Epithelial cell of prostate (primary cell): ENCODE results near the gene SPCS2.
A peak's percentile ranks its signal among the peaks of the same experiment; 100 is the strongest.

ENCODE experiments used
- DNase-seq: peaks from one replicate; pipeline ENCODE4 v3.0.0-alpha.2; 2011; ENCODE audit warnings: low read depth, low spot score
- H3K27ac ChIP-seq: fragments of 450-650 bp; 2 replicates; pipeline ENCODE4 v1.5.1; 2017; ENCODE audit warnings: mild to moderate bottlenecking

SPCS2 gene

DNA sequence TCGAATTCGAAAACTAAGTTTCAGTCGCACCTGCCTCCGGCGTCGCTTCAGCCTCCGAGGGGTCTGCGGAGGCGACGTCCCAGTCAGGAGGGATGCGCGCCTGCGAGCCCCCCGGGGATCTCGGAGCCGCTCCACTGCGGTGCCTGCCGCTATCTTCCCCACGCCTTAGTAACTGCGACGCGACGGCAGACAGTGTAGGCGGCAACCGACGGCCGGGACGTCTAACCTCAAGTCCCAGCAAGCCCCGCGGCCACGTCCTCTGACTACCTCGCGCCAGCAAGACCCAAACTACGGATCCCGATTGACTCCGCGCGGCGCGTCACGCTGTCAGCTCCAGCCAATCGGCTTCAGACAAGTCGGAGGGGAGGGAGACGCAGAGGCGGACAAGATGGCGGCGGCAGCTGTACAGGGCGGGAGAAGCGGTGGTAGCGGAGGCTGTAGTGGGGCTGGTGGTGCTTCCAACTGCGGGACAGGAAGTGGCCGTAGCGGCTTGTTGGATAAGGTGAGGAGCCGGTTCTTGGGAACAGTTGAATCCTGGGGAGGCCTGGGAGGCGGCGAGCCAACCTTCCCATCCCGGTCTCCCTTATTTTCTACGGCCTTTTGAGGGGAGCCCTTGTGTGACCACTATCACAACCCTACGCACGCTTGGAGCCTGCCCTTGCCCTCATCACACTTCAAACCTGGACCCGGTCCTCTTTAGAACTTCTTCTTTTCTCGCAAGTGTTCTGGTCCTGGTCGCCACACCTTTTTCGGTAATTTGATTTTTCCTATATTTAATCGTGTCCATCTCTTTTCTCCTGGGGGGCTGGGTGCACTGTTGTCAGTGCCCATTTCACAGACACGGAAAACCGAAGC, at the start of gene SPCS2, which contains the start of gene XRRA1:
Gene SPCS2, plus strand, starts transcription at position 369 of the 855 bp plus-strand sequence. Its CDS starts 20 bp downstream, at position 389.
Gene XRRA1, minus strand, starts transcription at position 194 of the 855 bp plus-strand sequence. CDS start 8,213 bp downstream, outside the sequence.
- DNase-seq, result peak; percentile 94
- H3K27ac ChIP-seq, result peak within 1 kb of the TSS; percentile 37

DNA sequence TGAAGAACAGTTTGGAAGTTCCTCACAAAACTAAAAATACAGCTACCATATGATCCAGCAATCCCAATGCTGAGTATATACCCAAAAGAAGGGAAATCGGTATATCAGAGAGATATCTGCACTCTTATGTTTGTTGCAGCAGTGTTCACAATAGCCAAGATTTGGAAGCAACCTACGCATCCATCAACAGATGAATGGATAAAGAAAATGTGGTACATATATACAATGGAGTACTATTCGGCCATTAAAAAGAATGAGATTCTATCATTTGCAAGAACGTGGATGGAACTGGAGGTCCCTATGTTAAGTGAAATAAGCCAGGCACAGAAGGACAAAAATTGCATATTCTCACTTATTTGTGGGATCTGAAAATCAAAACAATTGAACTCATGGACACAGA, 46.7 kb upstream of the SPCS2 start:
- no peak overlapping the region for H3K27ac ChIP-seq
- DNase-seq, result no peak

DNA sequence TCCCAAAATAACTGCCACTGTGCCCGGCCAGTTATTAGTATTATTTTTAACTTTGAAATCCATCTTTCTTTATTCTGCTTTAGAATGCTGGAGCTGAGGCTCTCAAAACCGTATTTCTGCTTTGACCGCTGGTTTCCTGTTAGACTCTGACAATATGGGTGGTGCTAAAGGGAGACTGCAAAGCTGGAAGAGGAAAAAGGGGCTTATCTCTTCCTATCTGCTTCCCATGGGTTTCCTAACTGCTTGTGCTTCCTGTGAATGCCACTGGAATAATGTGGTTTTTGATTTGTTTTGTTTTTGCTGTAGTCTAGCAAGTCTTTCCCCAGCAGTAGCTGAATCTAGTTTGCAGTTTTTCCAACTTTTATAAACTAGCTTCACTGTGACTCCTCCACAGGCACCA, 43.7 kb upstream of the SPCS2 start:
- no peak overlapping the region for H3K27ac ChIP-seq
- no peak for DNase-seq

DNA sequence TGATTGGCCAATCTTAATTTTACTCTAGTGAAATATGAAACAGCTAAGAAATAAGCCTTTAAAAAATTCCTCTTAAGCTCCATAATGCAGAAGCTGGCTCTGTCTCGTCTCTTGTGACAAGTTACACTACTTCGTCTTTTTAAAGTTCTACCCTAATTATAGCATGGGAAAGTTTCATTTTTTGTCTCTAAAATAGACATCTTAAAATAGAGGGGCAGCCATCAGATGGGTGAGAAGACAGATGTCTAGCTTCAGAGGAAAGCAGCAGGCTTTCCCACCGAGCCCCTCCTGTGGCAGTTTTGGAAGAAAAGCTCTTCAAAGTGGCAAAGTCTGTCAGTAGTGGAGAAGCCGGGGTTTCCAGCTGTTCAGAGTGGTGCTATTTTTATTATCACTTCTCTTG, 39.7 kb upstream of the SPCS2 start:
- no peak overlapping the region for H3K27ac ChIP-seq
- no peak for DNase-seq

DNA sequence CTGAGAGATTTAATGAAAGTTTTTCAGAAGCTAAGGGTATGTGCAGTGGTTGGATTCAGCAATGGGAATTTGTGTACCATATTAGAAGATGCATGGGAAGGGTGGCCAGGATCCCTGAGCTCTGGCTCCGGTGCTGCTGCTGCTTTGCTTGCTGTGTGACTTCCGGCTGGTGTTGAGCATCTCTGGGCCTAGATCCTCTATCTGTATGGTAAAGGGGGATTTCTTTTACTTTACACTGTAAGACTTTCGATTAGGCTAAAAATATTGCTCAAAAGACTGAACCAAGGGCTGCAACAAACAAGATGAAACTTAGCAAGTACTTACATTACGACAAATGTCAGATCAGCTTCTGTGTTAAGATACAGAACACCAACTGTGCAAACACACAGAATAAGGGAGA, 39.3 kb upstream of the SPCS2 start:
- H3K27ac ChIP-seq, result no peak overlapping the region
- no peak for DNase-seq

DNA sequence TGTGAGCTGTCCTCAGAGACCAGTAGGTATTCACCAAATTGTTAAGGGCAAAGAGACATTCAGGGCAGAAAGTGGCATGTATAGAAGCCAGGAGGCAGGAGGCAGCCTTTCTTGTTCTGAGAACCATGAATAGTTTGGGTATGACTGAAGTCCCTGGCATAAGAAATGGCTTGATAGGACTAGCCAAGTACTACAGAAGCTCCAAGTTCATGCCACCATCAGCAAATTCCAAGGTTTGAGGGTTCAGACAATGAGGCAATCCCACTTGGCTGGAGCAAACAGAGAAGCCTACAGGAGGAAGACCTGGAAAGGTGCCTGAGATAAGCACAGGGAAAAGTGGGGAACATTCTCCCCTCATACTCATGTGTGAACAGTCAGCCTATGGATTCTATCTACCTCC, 25.9 kb upstream of the SPCS2 start:
- no peak overlapping the region for H3K27ac ChIP-seq
- DNase-seq, result no peak

DNA sequence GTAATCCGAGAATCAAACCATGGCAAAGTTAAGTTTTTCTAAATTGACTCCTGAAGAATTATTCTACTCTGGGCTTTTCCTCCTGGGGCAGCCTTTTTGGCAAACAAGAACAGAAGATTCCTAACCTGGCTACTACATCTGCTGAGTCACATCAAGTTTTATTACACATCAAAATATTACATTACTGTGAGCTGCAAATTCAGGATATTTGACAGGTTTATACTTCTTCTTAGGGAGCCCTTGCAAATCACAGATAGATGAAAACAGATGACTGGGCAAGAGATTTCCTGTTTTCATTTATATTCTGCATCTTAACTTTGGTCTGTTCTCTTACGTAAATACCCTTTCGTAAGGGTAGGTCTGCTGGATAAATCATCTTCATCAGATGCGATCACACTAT, 23.8 kb upstream of the SPCS2 start:
- H3K27ac ChIP-seq, result no peak overlapping the region
- no peak for DNase-seq

DNA sequence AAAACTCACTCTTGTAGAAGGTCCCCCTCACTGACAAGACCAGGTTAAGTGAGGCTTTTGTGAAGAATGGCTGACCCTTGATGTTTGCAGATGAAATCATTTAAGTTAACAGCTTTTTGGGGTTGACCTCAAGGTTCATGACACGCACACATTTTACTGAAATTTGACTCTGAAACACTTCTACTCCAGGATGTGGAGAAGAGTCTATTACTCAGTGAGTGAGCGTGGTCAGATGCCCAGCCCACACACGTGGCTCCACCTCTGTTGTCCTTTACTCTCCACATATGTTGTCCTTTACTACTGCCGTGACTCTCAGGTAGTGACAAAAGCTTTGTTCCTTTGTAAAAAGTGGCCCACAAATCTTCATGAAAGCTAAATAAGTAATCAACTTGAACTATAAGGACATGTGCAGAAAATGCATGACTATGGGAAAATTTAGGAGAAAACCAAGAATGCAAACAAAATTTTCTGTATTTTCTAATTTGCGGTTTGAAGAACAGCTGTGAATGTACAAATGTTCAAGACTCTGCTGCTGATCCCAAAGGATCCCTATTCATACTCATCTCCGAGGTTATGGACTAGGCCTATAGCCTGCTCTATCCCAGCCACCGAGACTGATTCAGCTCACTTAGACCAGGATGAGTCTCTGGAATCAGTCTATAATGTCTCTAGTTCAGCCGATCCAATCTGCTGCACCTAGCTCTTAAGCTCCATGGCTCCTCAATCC, 22.6 kb upstream of the SPCS2 start:
- no peak for DNase-seq
- no peak overlapping the region for H3K27ac ChIP-seq

DNA sequence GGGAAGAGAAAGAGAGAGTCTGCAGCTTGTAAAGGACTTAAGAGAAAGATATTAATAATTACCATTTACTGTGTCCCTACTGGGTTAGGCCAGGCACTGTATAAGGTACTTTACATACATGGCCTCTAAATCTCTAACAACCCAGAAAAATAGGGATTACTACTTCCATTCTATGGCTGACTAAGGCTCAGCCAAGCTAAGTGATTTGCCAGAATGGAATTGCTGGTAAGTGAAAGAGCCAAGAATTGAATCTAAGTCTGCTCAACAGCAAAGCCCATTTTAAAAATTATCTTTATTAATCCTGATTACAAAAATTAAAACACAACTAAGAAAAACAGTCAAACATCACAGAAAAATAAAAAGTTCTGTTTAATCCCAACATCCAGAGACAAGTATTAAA, 21.6 kb upstream of the SPCS2 start:
- H3K27ac ChIP-seq, result no peak overlapping the region
- no peak for DNase-seq

DNA sequence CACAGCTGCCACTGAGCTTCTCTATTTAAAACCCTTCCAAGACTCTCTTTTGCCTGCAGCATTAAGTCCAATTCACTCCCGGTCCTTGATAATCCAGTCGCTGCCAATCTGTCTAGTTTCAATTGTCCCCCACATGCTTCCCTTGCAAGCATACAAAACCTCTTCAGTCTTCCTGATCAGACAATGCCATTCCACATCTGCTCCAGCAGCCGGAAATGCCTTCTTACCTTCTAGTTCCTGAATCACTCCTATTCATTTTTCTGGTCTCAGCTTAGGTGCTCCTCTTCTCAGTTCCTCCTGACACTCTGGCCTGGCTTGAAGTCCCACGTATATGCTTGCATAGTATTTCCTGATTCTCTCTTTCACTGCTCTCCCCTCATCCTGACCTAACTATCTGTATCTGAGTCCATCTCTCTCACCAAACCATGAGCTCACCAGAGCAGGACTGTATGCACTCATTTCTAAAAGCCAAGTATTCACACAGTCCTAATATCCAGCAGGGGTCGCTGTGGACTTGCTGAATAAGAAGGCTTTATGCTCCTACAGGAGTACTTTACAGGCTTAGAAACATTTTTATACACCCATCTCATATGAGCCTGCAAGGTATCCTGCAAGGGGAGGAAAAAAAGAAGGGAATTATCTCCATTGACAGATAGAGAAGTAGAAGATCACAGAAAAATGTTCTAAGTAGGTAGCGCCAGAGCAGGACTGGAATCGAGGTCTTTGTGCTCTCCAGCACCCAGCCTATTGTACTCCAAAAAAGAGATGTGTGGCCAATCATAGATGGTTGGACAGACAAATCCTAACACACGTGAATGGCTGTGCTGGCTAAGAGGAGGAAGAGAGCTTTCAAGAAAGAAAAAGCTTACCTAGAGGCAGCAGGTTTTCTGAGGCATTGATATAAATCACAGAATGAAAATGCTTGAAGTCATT, 19.4 kb upstream of the SPCS2 start:
- no peak overlapping the region for H3K27ac ChIP-seq
- peak; percentile 66 for DNase-seq

DNA sequence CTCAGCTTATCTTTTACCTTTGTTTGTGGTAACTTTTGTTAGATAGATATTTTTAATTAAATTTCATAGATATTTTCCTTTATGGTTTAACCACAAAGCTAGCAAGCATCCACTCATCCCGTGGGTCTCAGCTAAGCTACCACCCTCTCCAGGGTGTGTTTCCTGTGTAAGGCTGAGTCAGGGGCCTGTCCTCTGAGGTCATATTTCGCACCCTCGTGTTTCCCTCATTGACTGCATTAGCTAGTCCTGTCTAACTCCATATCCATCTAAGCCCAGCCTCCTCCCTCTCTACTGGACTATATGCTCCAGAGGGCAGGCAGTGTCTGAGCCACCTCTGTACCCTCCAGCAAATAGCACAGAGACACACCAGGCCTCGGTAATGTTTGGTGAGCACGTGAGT, 16.9 kb upstream of the SPCS2 start:
- H3K27ac ChIP-seq, result peak overlapping the region; percentile 70
- DNase-seq, result no peak

DNA sequence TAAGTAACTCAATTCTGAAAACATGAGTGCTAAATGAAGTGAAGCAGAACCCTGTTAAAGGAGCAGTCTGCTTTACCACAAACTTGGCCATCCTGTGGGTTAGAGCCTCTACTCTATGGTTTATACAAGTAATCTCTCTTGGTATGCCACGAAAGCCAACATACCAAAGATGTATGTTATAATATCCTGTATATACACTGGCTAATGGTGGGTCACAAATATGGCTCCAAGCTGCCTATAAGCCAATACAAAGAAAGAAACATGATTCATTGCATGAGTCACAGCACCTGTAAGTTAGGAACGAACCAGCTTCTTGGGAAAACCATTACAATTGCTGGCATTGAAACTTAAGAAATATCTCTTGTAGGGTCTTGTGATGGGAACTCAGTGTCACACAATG, 16.3 kb upstream of the SPCS2 start:
- peak; percentile 43 for DNase-seq
- peak overlapping the region; percentile 70 for H3K27ac ChIP-seq

DNA sequence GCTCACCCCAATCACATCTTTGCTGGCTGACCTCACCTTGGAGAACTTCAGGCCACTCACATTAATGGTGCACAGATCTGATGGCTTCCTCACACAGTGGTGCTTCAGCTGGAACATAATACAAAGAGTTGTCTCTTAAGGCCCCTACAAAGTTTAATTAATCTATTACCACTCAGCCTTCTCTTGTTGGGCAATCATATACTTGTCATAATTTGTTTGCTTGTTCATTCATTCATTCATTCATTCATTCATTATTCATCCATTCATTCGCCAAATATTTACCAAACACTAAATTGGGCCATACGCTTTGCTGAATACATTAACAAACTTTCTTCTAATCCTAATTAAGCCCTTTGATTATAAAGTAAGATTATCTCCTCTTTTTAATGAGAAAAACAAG, 15.3 kb upstream of the SPCS2 start:
- H3K27ac ChIP-seq, result no peak overlapping the region
- DNase-seq, result no peak

DNA sequence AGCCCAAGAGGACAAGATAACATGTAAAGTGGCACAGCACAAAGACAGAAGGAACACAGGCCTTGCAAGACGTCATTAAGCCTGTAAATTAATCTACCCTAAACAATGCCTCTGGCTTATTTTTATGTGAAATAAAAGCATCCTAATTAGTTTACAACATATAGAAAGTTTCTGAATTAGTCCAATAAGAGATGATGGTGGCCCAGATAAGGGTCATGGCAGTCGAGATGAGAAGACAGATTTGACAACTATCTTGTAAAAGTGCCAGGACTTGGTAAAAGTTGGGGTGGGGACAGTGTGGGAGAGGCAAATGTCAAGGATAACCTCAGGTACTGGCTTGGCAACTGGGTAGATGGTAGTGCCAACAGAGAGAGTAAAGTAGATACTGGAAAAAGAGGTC, 13.8 kb upstream of the SPCS2 start:
- no peak for DNase-seq
- H3K27ac ChIP-seq, result no peak overlapping the region

DNA sequence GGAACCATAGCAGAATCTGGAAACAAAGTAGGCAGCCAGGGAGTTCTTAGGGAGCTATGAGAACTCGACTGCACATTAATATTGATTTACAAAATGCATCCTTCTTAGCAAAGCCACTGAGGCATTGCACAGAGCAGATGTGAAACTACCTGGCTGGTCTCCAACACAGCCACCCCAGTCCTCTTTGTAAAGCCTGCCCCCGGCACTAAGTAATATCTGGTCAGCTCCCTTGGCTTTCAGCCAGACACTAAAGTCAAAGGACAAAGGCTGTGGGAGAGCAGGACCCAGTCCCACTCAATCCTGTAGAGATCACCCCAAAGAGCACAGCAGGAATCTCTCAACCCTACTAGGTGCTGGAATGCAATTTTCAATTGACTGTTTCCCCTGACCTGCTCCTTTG, 13.0 kb upstream of the SPCS2 start:
- H3K27ac ChIP-seq, result no peak overlapping the region

DNA sequence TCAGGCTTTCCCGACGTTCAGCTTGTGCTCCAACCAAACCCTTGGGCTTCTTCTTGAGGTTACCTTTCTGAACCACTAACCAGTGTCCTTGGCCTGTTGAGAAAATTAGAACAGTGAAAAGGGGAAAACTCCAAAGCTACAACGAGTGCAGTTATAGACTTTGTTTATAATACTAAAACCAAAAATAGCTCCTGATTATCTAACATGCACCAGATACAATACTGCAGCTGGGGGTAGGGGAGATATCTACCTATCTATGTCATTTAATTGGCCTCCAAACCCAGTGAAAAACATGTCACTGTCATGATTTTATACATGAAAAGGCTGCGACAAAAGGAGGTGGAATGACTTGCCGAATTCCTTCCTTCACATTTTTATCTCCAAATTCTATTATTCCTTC, 12.1 kb upstream of the SPCS2 start:
- no peak overlapping the region for H3K27ac ChIP-seq
- no peak for DNase-seq

More for the DNA sequence above, 13.0 kb upstream of the SPCS2 start:
- no peak for DNase-seq

DNA sequence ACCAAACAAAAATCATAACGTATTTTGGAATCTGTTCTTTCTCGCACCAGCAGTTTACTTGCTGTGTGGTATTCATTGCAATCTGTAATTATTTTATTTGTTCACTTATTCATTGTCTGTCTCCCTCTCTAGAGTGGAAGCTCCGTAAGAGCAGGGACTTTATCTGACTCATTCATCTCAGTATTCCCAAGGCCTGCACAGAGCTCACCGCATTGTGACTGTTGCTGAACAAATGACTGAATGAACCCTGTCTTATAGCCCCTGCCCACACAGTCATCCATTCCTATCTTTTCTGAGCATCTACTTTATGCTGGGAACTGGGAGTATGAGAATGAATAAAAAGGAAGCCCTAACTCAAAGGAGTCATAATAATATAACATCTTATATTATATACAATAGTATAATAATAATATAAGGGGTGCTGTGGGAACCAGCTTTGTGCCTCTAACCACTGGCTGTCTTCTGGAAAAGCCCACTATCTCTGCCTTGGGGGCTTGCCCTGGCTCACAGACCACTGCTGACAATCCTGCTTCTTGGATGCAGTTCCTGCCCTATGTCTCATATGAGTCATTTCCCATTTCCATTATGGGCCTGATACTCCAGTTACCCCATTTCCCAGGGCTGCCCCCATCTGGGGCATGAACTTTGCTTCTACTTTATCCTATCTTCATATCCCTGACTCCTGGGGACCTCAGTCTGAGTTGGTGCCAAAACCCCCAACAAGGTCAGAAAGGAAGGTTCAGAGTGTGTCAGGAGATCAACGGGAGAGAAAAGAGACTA, 11.2 kb upstream of the SPCS2 start:
- no peak overlapping the region for H3K27ac ChIP-seq
- DNase-seq, result no peak

DNA sequence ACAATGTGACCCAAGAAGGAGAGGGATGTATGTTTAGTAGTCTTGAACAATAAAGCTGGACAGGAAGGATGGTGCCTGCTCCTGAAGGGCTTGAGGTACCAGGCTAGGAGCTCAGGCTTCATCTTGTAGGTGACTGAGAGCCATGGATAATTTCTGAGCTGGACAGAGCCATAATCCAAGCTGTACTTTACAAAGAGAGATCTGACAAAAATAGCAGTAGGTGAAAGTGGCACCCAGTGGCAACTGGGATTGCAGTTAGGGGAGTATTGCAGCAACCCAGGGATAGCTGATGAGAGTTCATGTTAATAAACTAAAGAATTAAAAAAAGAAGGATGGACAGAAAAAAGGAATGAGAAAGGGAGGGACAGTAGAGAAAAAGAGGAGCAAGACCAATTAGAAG, 7.6 kb upstream of the SPCS2 start:
- H3K27ac ChIP-seq, result no peak overlapping the region
- DNase-seq, result no peak

DNA sequence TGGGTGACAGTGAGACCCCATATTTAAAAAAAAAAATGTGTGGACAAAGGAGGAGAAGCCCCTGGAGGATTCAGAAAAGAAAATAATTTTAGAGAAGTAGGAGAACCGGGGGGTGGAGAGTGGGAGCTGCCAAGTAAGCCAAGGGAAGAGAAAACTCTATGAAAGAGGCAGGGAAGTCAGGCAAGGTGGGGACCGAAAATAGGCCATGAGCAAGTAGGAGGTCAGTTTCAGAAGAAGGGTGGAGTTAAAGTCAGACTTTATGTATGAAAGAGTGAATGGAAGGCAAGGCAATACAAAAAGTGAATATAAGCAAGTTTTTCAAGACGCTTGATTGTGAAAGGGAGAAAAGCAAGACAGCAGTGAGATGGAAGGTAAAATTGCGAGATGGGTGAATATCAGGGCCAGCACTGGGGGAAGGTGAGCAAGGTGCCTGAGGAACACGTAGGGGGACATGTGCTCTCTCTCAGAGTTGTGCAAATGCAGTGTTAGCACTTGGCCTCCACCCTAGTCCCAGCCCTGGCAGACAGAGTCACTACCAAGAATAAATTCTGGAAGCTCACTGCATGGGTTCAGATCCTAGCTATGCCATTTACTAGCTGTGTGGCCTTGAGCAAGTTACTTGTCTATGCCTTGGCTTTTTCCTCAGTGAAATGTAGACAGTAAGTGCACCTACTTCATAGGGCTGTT, 6.8 kb upstream of the SPCS2 start:
- DNase-seq, result no peak
- peak overlapping the region; percentile 79 for H3K27ac ChIP-seq
